ENCODE measurements around the gene SFXN1. TPM values are rescaled to one million over a fixed set of nuclear protein-coding genes. Genes with fewer than 3 reads are reported as not detected.

Gene SFXN1
- total and polyA plus RNA-seq, 2 experiments from 2014 or later, result 50.3 to 96.4 TPM

GRCh38 chr5:175471196-175471595, 7.2 kb upstream of the SFXN1 start:
- Histone ChIP-seq H3K36me3 (ENCODE audit: low read depth) (no peaks in the 10 kb centered on the region), H3K27ac (no peak overlapping the region), H3K79me2 (ENCODE audit: insufficient read depth) (no peaks in the 10 kb centered on the region), H3K4me2 (ENCODE audit: unreplicated experiment) (no peak overlapping the region), H3K27me3 (replicated peaks; ENCODE audit: insufficient read depth) (peaks cover 44% of the 10 kb centered on the region), H3K4me3 (no peak overlapping the region), H2AFZ (no peak overlapping the region), H4K20me1 (ENCODE audit: insufficient read depth) (no peaks in the 10 kb centered on the region), H3F3A (ENCODE audit: insufficient read depth) (no peaks in the 10 kb centered on the region), H3K9me3 (ENCODE audit: low read depth) (no peaks in the 10 kb centered on the region), H3K9ac (no peak overlapping the region), H3K9me2 (ENCODE audit: insufficient read depth) (no peaks in the 10 kb centered on the region), H3K4me1 (ENCODE audit: insufficient read depth) (no peaks in the 10 kb centered on the region)
- DNase-seq, result no peak
- 37 to 38% methylated on average over 6 of the region's 6 CpGs for WGBS, 2 experiments (ENCODE audit: low coverage in 1 of 2, low lambda C conversion rate in 2 of 2, missing lambda C conversion rate in 2 of 2)
- in situ Hi-C loops (cut with MboI), result no loop called here
- no peak for TF ChIP-seq EZH2 (IDR thresholded peaks at IDR 0.05; ENCODE audit: insufficient read depth, poor library complexity, severe bottlenecking)
- no peak for TF ChIP-seq EZH2phosphoT487 (IDR thresholded peaks at IDR 0.05; ENCODE audit: insufficient read depth, low read depth)

- Histone ChIP-seq H3F3A (ENCODE audit: insufficient read depth) (no peaks in the 10 kb centered on the region), H3K4me1 (ENCODE audit: insufficient read depth) (no peaks in the 10 kb centered on the region), H4K20me1 (ENCODE audit: insufficient read depth) (no peaks in the 10 kb centered on the region), H3K79me2 (ENCODE audit: insufficient read depth) (no peaks in the 10 kb centered on the region), H3K4me3 (no peak overlapping the region), H3K27ac (no peak overlapping the region), H3K36me3 (ENCODE audit: low read depth) (no peaks in the 10 kb centered on the region), H3K9ac (no peak overlapping the region), H3K9me3 (ENCODE audit: low read depth) (no peaks in the 10 kb centered on the region), H3K4me2 (ENCODE audit: unreplicated experiment) (no peak overlapping the region), H3K9me2 (ENCODE audit: insufficient read depth) (no peaks in the 10 kb centered on the region), H2AFZ (no peak overlapping the region), H3K27me3 (replicated peaks; ENCODE audit: insufficient read depth) (peaks cover 44% of the 10 kb centered on the region)
- in situ Hi-C loops (cut with MboI), result no loop called here
- no peak for TF ChIP-seq EZH2phosphoT487 (IDR thresholded peaks at IDR 0.05; ENCODE audit: insufficient read depth, low read depth)
- no peak for TF ChIP-seq EZH2 (IDR thresholded peaks at IDR 0.05; ENCODE audit: insufficient read depth, poor library complexity, severe bottlenecking)
- DNase-seq, result no peak
- 31 to 32% methylated on average over 6 of the region's 6 CpGs for WGBS, 2 experiments (ENCODE audit: low coverage in 1 of 2, low lambda C conversion rate in 2 of 2, missing lambda C conversion rate in 2 of 2)
These were observed 6.7 kb upstream of the SFXN1 start for GRCh38 chr5:175471628-175472027.

- no peaks in the 10 kb centered on the region for H3F3A ChIP-seq (ENCODE audit: insufficient read depth)
- no peak overlapping the region for H3K27ac ChIP-seq
- H3K4me1 ChIP-seq (ENCODE audit: insufficient read depth), result no peaks in the 10 kb centered on the region
- H3K4me2 ChIP-seq (ENCODE audit: unreplicated experiment), result no peak overlapping the region
- DNase-seq, result no peak
- H3K79me2 ChIP-seq (ENCODE audit: insufficient read depth), result no peaks in the 10 kb centered on the region
- no peak overlapping the region for H2AFZ ChIP-seq
- no peaks in the 10 kb centered on the region for H3K36me3 ChIP-seq (ENCODE audit: low read depth)
- peaks cover 40% of the 10 kb centered on the region for H3K27me3 ChIP-seq (replicated peaks; ENCODE audit: insufficient read depth)
- in situ Hi-C loops (cut with MboI), result no loop called here
- no peaks in the 10 kb centered on the region for H3K9me3 ChIP-seq (ENCODE audit: low read depth)
- no peak overlapping the region for H3K9ac ChIP-seq
- H3K4me3 ChIP-seq, result no peak overlapping the region
- H4K20me1 ChIP-seq (ENCODE audit: insufficient read depth), result no peaks in the 10 kb centered on the region
- TF ChIP-seq EZH2phosphoT487 (IDR thresholded peaks at IDR 0.05; ENCODE audit: insufficient read depth, low read depth) (no peak), EZH2 (IDR thresholded peaks at IDR 0.05; ENCODE audit: insufficient read depth, poor library complexity, severe bottlenecking) (no peak)
- H3K9me2 ChIP-seq (ENCODE audit: insufficient read depth), result no peaks in the 10 kb centered on the region
These were observed 6.0 kb upstream of the SFXN1 start for GRCh38 chr5:175472378-175472777.

GRCh38 chr5:175475248-175475647, 3.1 kb upstream of the SFXN1 start:
- no peak for DNase-seq
- H3F3A ChIP-seq (ENCODE audit: insufficient read depth), result no peaks in the 10 kb centered on the region
- H4K20me1 ChIP-seq (ENCODE audit: insufficient read depth), result no peaks in the 10 kb centered on the region
- no peaks in the 10 kb centered on the region for H3K9me2 ChIP-seq (ENCODE audit: insufficient read depth)
- no peak overlapping the region for H3K27ac ChIP-seq
- H3K4me1 ChIP-seq (ENCODE audit: insufficient read depth), result peaks cover 10% of the 10 kb centered on the region
- peaks cover 17% of the 10 kb centered on the region for H3K79me2 ChIP-seq (ENCODE audit: insufficient read depth)
- TF ChIP-seq EZH2 (IDR thresholded peaks at IDR 0.05; ENCODE audit: insufficient read depth, poor library complexity, severe bottlenecking) (no peak), EZH2phosphoT487 (IDR thresholded peaks at IDR 0.05; ENCODE audit: insufficient read depth, low read depth) (no peak)
- no peak overlapping the region for H3K9ac ChIP-seq
- WGBS, 2 experiments (ENCODE audit: low coverage in 1 of 2, low lambda C conversion rate in 2 of 2, missing lambda C conversion rate in 2 of 2), result 48 to 55% methylated on average over 1 of the region's 1 CpG
- H3K4me3 ChIP-seq, result no peak overlapping the region
- no peak overlapping the region for H3K4me2 ChIP-seq (ENCODE audit: unreplicated experiment)
- in situ Hi-C loops (cut with MboI), result no loop called here
- H2AFZ ChIP-seq, result no peak overlapping the region
- peaks cover 23% of the 10 kb centered on the region for H3K27me3 ChIP-seq (replicated peaks; ENCODE audit: insufficient read depth)
- H3K9me3 ChIP-seq (ENCODE audit: low read depth), result no peaks in the 10 kb centered on the region
- no peaks in the 10 kb centered on the region for H3K36me3 ChIP-seq (ENCODE audit: low read depth)

GRCh38 chr5:175477440-175477839, 920 bp upstream of the SFXN1 start:
- Histone ChIP-seq H3K4me2 (ENCODE audit: unreplicated experiment) (no peak overlapping the region), H3K9me3 (ENCODE audit: low read depth) (no peaks in the 10 kb centered on the region), H3K27ac (no peak overlapping the region), H3K79me2 (ENCODE audit: insufficient read depth) (peaks cover 39% of the 10 kb centered on the region), H3K9me2 (ENCODE audit: insufficient read depth) (no peaks in the 10 kb centered on the region), H3K4me1 (ENCODE audit: insufficient read depth) (peaks cover 15% of the 10 kb centered on the region), H2AFZ (no peak overlapping the region), H3K36me3 (ENCODE audit: low read depth) (no peaks in the 10 kb centered on the region), H3K9ac (no peak overlapping the region), H4K20me1 (ENCODE audit: insufficient read depth) (no peaks in the 10 kb centered on the region; the same call in 1 of the 2 replicates), H3F3A (ENCODE audit: insufficient read depth) (no peaks in the 10 kb centered on the region), H3K4me3 (no peak overlapping the region), H3K27me3 (replicated peaks; ENCODE audit: insufficient read depth) (peaks cover 17% of the 10 kb centered on the region; the same call in 1 of the 2 replicates)
- in situ Hi-C loops (cut with MboI), result no loop called here
- TF ChIP-seq EZH2 (IDR thresholded peaks at IDR 0.05; ENCODE audit: insufficient read depth, poor library complexity, severe bottlenecking), result no peak
- no peak for TF ChIP-seq EZH2phosphoT487 (IDR thresholded peaks at IDR 0.05; ENCODE audit: insufficient read depth, low read depth)
- no peak for DNase-seq
- 85 to 87% methylated on average over 5 of the region's 5 CpGs for WGBS, 2 experiments (ENCODE audit: low coverage in 1 of 2, low lambda C conversion rate in 2 of 2, missing lambda C conversion rate in 2 of 2)
